Lower lobe of right lung (tissue), 2 donors: ENCODE results near the gene PNRC1. TPM values are rescaled to one million over a fixed set of nuclear protein-coding genes. Genes with fewer than 3 reads are reported as not detected.

Experiments
- ATAC-seq, 2 donors: fragments of 200-7000 bp; cut with Tn5 transposase; one replicate each; pipeline ENCODE4 v1.9.1; 2020 to 2022; ENCODE audit warnings: mild to moderate bottlenecking in 2 of 2, moderate library complexity in 2 of 2
- DNase-seq: peaks from one replicate; pipeline ENCODE4 v3.0.0-alpha.2; 2020
- H3K27ac ChIP-seq: fragments of 200-600 bp; one replicate; pipeline ENCODE4 v1.8.0; 2022
- H3K27me3 ChIP-seq: fragments of 200-600 bp; one replicate; pipeline ENCODE4 v1.8.0; 2022; ENCODE audit warnings: low read depth
- H3K36me3 ChIP-seq: fragments of 200-600 bp; one replicate; pipeline ENCODE4 v1.8.0; 2022; ENCODE audit warnings: mild to moderate bottlenecking
- H3K4me1 ChIP-seq: fragments of 200-600 bp; one replicate; pipeline ENCODE4 v1.8.0; 2022
- H3K4me3 ChIP-seq: fragments of 200-600 bp; one replicate; pipeline ENCODE4 v1.8.0; 2022; ENCODE audit warnings: mild to moderate bottlenecking
- H3K9me3 ChIP-seq: fragments of 200-600 bp; one replicate; pipeline ENCODE4 v1.8.0; 2022
- CTCF ChIP-seq: fragments of 200-600 bp; IDR thresholded peaks from one replicate; pipeline ENCODE4 v1.8.0; 2022; ENCODE audit warnings: antibody characterized with exemption, mild to moderate bottlenecking
- intact Hi-C: fragments of 100-400 bp; cut with DNase I; formaldehyde crosslinking; loops from one replicate; pipeline ENCODE4 v1.11.0; 2022
- total RNA-seq: library from RNA; stranded (reverse); fragmentation: NEBNext Ultra II Directional; extraction: Animal tissue kit (Norgen Biotek cat#: 25700); gene quantifications from one replicate; pipeline ENCODE4 v1.2.1, GENCODE V29; 2021
- donor health status: DM: no; HTN: yes; CAD: no; lungs with severe emphysema.

Gene PNRC1
- total RNA-seq, 1 donor from 2014 or later: 198 TPM

- Histone ChIP-seq H3K27ac (no peak overlapping the region), H3K27me3 (no peaks in the 10 kb centered on the region), H3K36me3 (no peaks in the 10 kb centered on the region), H3K9me3 (no peaks in the 10 kb centered on the region), H3K4me3 (no peak overlapping the region), H3K4me1 (no peaks in the 10 kb centered on the region)
- ATAC-seq (no peak), DNase-seq (no peak)
- no peak for TF ChIP-seq CTCF
- intact Hi-C loops: no loop called here
Observed at GRCh38 chr6:89133981-89134380, 53.4 kb downstream of the PNRC1 start.

- H3K36me3 ChIP-seq: no peaks in the 10 kb centered on the region
- DNase-seq (no peak), ATAC-seq (no peak)
- no peaks in the 10 kb centered on the region for H3K4me1 ChIP-seq
- intact Hi-C loops: no loop called here
- no peaks in the 10 kb centered on the region for H3K27me3 ChIP-seq
- no peak for TF ChIP-seq CTCF
- H3K27ac ChIP-seq: no peak overlapping the region
- no peak overlapping the region for H3K4me3 ChIP-seq
- H3K9me3 ChIP-seq: no peaks in the 10 kb centered on the region
Observed at GRCh38 chr6:89134723-89135122, 54.2 kb downstream of the PNRC1 start.

Other genes with a start within 250 kb of the PNRC1 start
- 11.4 TPM for gene RNGTT, start 117.1 kb upstream of the PNRC1 start, total RNA-seq
- not detected for gene SRSF12, start 37.3 kb downstream of the PNRC1 start, total RNA-seq
- gene PM20D2, start 65.3 kb downstream of the PNRC1 start, total RNA-seq: 8.1 TPM
- not detected for gene GABRR1, start 136.6 kb downstream of the PNRC1 start, total RNA-seq
- 1.2 TPM for gene GABRR2, start 234.5 kb downstream of the PNRC1 start, total RNA-seq